CD4-positive, CD25-positive, alpha-beta regulatory T cell (primary cell): ENCODE data around the gene TRIO. TPM values are rescaled to one million over a fixed set of nuclear protein-coding genes. Genes with fewer than 3 reads are reported as not detected.

Experiments
- ATAC-seq, 2 donors: fragments of 150-1000 bp; cut with Tn5 transposase; one replicate each; pipeline ENCODE4 v1.10.0; 2021; ENCODE audit warnings: low read depth in 2 of 2, moderate number of reproducible peaks in 2 of 2, moderate library complexity in 1 of 2
- DNase-seq, 3 donors: peaks; one replicate each; pipeline versions ENCODE4 v3.0.0 to v3.0.0-alpha.2; 2012 to 2022; ENCODE audit warnings: mixed read lengths in 1 of 3
- H3K27ac ChIP-seq: one replicate; pipeline ENCODE4 v1.7.0; 2013; ENCODE audit warnings: mild to moderate bottlenecking, low read length; ENCODE audit not compliant: insufficient read depth, poor library complexity, severe bottlenecking
- H3K27me3 ChIP-seq: one replicate; pipeline ENCODE4 v1.7.0; 2013; ENCODE audit warnings: low read length; ENCODE audit not compliant: control insufficient read depth, insufficient read depth
- H3K36me3 ChIP-seq: one replicate; pipeline ENCODE4 v1.7.0; 2013; ENCODE audit warnings: mild to moderate bottlenecking, low read length, moderate library complexity; ENCODE audit not compliant: control insufficient read depth, insufficient read depth
- H3K4me1 ChIP-seq: 2 replicates; pipeline ENCODE4 v1.7.0; 2013; ENCODE audit warnings: mild to moderate bottlenecking, low read length; ENCODE audit not compliant: insufficient read depth, control insufficient read depth, poor library complexity, severe bottlenecking
- H3K4me3 ChIP-seq: one replicate; pipeline ENCODE4 v1.7.0; 2013; ENCODE audit warnings: low read depth, mild to moderate bottlenecking, low read length, moderate library complexity
- H3K9me3 ChIP-seq, 2 experiments: 1 replicate in 1 of 2; 2 replicates in 1 of 2; pipeline ENCODE4 v1.7.0; 2013; ENCODE audit warnings: low read length in 2 of 2, mild to moderate bottlenecking in 1 of 2, moderate library complexity in 1 of 2; ENCODE audit not compliant: control insufficient read depth in 2 of 2
- H3K27ac Mint-ChIP-seq, 3 donors: one replicate each; pipeline ENCODE4 v1.8.0; 2020 to 2022; ENCODE audit warnings: mild to moderate bottlenecking in 3 of 3, mixed read lengths in 3 of 3, moderate library complexity in 2 of 3
- H3K27me3 Mint-ChIP-seq: one replicate; pipeline ENCODE4 v1.8.0; 2022; ENCODE audit warnings: mild to moderate bottlenecking, mixed read lengths
- H3K36me3 Mint-ChIP-seq: one replicate; pipeline ENCODE4 v1.8.0; 2020; ENCODE audit warnings: mixed read lengths
- H3K4me1 Mint-ChIP-seq, 4 donors: one replicate each; pipeline ENCODE4 v1.8.0; 2020 to 2022; ENCODE audit warnings: mixed read lengths in 4 of 4, mild to moderate bottlenecking in 1 of 4
- H3K4me3 Mint-ChIP-seq, 4 donors: one replicate each; pipeline ENCODE4 v1.8.0; 2020 to 2022; ENCODE audit warnings: mild to moderate bottlenecking in 4 of 4, mixed read lengths in 4 of 4, moderate library complexity in 3 of 4
- H3K9me3 Mint-ChIP-seq, 7 donors: one replicate each; pipeline ENCODE4 v1.8.0; 2020 to 2022; ENCODE audit warnings: mixed read lengths in 7 of 7, mild to moderate bottlenecking in 3 of 7, moderate library complexity in 2 of 7
- polyA plus RNA-seq, 4 donors: library from polyadenylated mRNA; unstranded; fragments of 300-500 nt; fragmentation: Illumina TruSeq; gene quantifications; one replicate each; pipeline ENCODE4 v1.2.3, GENCODE V29; 2021
- total RNA-seq: library from RNA; stranded (reverse); gene quantifications from one replicate; pipeline ENCODE4 v1.2.3, GENCODE V29; 2022

TRIO gene
- total and polyA plus RNA-seq, 5 donors from 2014 or later = 1.2 to 7.6 (median 1.8) TPM

DNA sequence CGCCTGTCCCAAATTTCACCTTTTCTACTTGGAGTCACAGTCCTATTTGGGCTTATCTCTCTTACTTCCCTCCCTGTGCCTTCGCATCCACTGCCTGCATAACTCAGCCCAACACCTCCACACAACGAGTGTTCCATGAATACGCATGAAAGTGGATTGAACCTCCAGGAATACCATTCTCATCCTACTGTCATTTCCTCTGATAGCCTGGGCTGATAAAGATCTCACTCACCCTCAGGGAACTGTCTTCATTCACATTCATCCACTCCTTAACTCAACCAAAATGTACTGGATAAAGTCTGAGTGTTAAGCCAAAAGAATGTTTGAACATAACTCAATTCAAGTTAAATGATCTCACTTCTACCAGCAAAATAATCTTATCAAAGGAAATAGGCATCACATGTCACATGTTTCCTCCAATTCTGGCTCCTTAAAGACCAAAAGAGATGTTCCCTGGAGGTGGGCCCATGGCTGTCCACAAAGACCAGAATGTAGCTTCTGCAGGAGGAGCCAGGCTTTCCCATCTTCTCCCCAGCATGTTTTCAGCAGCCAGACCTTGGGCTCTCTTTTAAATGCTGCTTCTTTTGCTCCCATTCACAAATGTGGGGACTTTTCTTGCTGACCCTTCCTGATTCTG is 28.4 kb upstream of the TRIO start:
- Mint-ChIP-seq H3K27me3 (peaks cover 5% of the 10 kb centered on the region), H3K27ac (no peak overlapping the region), H3K4me1 (no peaks in the 10 kb centered on the region), H3K4me3 (no peak overlapping the region), H3K9me3 (peaks cover 0 to 2% (median 0%) of the 10 kb centered on the region in 7 donors), H3K36me3 (no peaks in the 10 kb centered on the region)
- Histone ChIP-seq H3K9me3 (no peaks in the 10 kb centered on the region), H3K4me3 (no peak overlapping the region), H3K27me3 (no peaks in the 10 kb centered on the region), H3K4me1 (no peaks in the 10 kb centered on the region), H3K27ac (no peak overlapping the region), H3K36me3 (no peaks in the 10 kb centered on the region)
- ATAC-seq = no peak
- no peak for DNase-seq

- no peaks in the 10 kb centered on the region for H3K36me3 ChIP-seq
- DNase-seq (no peak), ATAC-seq (no peak)
- Mint-ChIP-seq H3K4me3 (no peak overlapping the region), H3K9me3 (peaks cover 0 to 1% (median 0%) of the 10 kb centered on the region in 7 donors), H3K4me1 (no peaks in the 10 kb centered on the region), H3K27ac (no peak overlapping the region), H3K27me3 (peaks cover 5% of the 10 kb centered on the region), H3K36me3 (no peaks in the 10 kb centered on the region)
- H3K4me1 ChIP-seq = no peaks in the 10 kb centered on the region
- H3K27me3 ChIP-seq = no peaks in the 10 kb centered on the region
- no peak overlapping the region for H3K27ac ChIP-seq
- H3K9me3 ChIP-seq = no peaks in the 10 kb centered on the region
- H3K4me3 ChIP-seq = no peak overlapping the region
Measured at GRCh38 chr5:14115323-14115895, 27.7 kb upstream of the TRIO start.

DNA sequence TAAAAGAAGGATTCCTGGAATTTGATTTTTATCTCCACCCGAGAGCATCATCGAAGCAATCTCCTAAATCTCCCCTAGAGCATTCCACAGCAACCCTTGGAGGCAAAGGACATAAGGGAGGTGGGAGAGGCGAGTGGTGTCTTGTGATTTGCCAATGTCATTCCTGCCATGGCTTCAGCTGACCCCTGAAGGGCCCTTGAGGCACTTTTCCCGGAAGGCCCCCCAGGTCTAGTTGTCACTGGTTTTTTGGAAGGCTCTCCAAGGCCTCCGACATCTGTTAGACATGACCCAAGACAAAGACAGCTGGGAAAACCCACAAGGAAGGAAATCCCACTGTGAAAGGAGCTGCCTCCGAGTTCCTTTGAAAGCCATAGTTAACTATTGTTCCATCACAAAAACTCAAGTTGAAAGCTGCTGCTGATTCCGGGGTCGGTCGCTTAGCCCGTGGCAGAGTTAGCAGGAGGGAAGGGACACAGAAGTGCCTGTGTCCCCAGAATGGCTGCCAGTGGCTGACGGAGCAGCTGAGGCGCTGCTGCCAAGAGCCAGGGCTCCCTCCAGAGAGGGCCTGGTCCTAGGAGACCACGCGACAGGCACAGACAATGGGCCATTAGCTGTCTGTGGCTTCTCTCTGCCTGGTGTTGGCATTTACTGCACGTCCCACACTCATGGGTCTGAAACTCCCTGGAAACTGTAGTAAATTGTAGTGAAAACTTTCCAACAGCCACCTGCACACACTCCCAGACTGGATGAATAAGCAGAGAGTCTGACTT is 24.4 kb upstream of the TRIO start:
- Histone ChIP-seq H3K9me3 (no peaks in the 10 kb centered on the region), H3K4me1 (no peaks in the 10 kb centered on the region), H3K36me3 (no peaks in the 10 kb centered on the region), H3K4me3 (no peak overlapping the region), H3K27ac (no peak overlapping the region), H3K27me3 (no peaks in the 10 kb centered on the region)
- no peaks in the 10 kb centered on the region for H3K4me1 Mint-ChIP-seq
- H3K27me3 Mint-ChIP-seq = peaks cover 10% of the 10 kb centered on the region
- no peaks in the 10 kb centered on the region for H3K36me3 Mint-ChIP-seq
- ATAC-seq = no peak
- no peak overlapping the region for H3K4me3 Mint-ChIP-seq
- peaks cover 0 to 3% (median 0%) of the 10 kb centered on the region in 7 donors for H3K9me3 Mint-ChIP-seq
- H3K27ac Mint-ChIP-seq = no peak overlapping the region
- DNase-seq = no peak

DNA sequence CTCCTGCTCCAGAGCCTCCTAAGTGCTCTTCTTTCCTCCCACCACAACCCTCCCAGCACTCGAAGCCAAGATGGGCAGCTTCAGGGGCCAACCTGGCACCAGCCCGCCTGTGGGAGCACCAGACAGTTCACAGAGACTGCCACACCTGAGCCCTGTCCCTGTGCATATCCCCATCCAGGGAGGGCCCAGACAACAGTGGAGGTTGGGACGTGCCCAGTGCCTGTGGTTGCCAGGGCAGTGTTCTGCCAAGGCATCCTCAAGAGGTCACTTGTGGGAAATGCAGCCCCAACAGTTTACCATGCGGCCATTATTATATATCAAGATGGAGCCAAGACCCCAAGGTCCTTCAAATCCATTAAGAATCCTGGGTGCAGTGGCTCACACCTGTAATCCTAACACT is 23.0 kb upstream of the TRIO start:
- Histone ChIP-seq H3K4me3 (no peak overlapping the region), H3K27ac (no peak overlapping the region), H3K36me3 (no peaks in the 10 kb centered on the region), H3K27me3 (no peaks in the 10 kb centered on the region), H3K9me3 (no peaks in the 10 kb centered on the region), H3K4me1 (no peaks in the 10 kb centered on the region)
- H3K4me1 Mint-ChIP-seq = no peaks in the 10 kb centered on the region
- no peak overlapping the region for H3K27ac Mint-ChIP-seq
- ATAC-seq (no peak), DNase-seq (no peak)
- H3K4me3 Mint-ChIP-seq = no peak overlapping the region
- peaks cover 0 to 2% (median 0%) of the 10 kb centered on the region in 7 donors for H3K9me3 Mint-ChIP-seq
- no peaks in the 10 kb centered on the region for H3K36me3 Mint-ChIP-seq
- peaks cover 5% of the 10 kb centered on the region for H3K27me3 Mint-ChIP-seq

DNA sequence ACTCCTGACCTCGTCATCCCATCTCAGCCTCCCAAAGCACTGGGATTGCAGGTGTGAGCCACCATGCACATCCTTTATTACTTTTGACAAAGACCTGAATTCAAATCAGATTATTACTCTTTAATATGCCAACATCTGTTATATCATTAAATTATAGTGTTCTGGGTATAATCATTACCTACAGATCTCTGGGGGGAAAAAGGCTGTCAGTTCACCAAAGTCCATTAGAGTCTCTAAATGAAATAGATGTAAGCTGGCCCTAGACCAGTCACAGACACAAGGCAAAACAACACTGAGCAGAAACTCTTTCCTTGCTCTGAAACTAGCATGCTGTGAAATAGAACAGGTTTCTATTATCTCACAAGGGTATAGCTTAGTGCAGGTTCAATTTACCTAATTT is 21.6 kb upstream of the TRIO start:
- H3K36me3 ChIP-seq = no peaks in the 10 kb centered on the region
- no peaks in the 10 kb centered on the region for H3K9me3 ChIP-seq
- H3K36me3 Mint-ChIP-seq = no peaks in the 10 kb centered on the region
- peaks cover 0 to 2% (median 0%) of the 10 kb centered on the region in 7 donors for H3K9me3 Mint-ChIP-seq
- ATAC-seq (no peak), DNase-seq (no peak)
- H3K27ac Mint-ChIP-seq = no peak overlapping the region
- no peak overlapping the region for H3K4me3 ChIP-seq
- no peak overlapping the region for H3K27ac ChIP-seq
- H3K4me3 Mint-ChIP-seq = no peak overlapping the region
- H3K4me1 ChIP-seq = no peaks in the 10 kb centered on the region
- no peaks in the 10 kb centered on the region for H3K27me3 ChIP-seq
- H3K4me1 Mint-ChIP-seq = no peaks in the 10 kb centered on the region
- H3K27me3 Mint-ChIP-seq = peaks cover 5% of the 10 kb centered on the region

DNA sequence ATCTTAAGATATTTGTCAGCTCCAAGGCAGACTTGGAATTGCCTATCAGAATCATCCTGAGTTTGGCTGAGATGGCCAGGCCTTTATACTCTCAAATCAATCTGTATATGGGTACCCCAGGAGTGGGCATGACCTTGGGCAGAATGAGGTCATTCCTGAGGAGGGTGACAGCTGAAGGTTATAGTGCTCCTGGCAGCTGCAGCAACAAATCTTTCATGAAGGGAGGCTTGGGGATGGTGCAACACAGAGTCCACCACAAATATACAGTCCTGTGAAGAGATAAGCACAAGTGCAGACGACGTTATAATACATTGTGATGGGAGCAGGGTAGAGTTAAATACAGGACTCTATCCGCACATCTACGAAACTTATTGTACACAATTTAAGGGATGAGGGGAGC is 21.1 kb upstream of the TRIO start:
- no peaks in the 10 kb centered on the region for H3K9me3 ChIP-seq
- H3K36me3 ChIP-seq = no peaks in the 10 kb centered on the region
- no peak overlapping the region for H3K27ac ChIP-seq
- DNase-seq (no peak), ATAC-seq (no peak)
- no peaks in the 10 kb centered on the region for H3K27me3 ChIP-seq
- Mint-ChIP-seq H3K27ac (no peak overlapping the region), H3K36me3 (no peaks in the 10 kb centered on the region), H3K4me1 (no peaks in the 10 kb centered on the region), H3K27me3 (peaks cover 5% of the 10 kb centered on the region), H3K9me3 (peaks cover 0 to 2% (median 0%) of the 10 kb centered on the region in 7 donors), H3K4me3 (no peak overlapping the region)
- no peak overlapping the region for H3K4me3 ChIP-seq
- no peaks in the 10 kb centered on the region for H3K4me1 ChIP-seq

DNA sequence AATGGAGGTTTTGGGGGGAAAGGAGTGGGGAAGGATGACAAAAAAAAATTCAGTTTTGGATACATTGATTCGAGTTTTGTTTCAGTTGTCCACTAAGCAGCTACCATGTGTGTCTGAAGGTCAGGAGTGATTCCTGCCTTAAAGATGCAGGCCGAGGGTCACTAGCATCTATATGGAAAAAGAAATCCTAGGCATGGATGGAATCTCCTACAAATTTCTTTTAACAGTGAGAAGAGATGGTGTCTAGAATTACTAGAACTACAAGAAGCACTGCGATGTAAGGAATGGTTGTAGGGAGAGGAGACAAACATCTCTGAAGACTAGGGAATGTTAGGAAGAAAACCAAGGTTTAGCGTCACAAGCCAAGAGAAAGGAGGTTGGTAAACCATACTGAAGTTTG is 19.6 kb upstream of the TRIO start:
- Histone ChIP-seq H3K9me3 (no peaks in the 10 kb centered on the region), H3K4me3 (no peak overlapping the region), H3K27ac (no peak overlapping the region), H3K27me3 (no peaks in the 10 kb centered on the region), H3K36me3 (no peaks in the 10 kb centered on the region), H3K4me1 (no peaks in the 10 kb centered on the region)
- Mint-ChIP-seq H3K4me1 (no peaks in the 10 kb centered on the region), H3K9me3 (peaks cover 0 to 3% (median 0%) of the 10 kb centered on the region in 7 donors), H3K4me3 (no peak overlapping the region), H3K27ac (no peak overlapping the region), H3K27me3 (peaks cover 5% of the 10 kb centered on the region), H3K36me3 (no peaks in the 10 kb centered on the region)
- no peak for DNase-seq
- no peak for ATAC-seq
